ENCODE data around the gene MCAT.

Gene MCAT

GRCh38 chr22:43155789-43156188, 12.6 kb upstream of the MCAT start:
- no peak overlapping the region for H3K4me3 ChIP-seq (ENCODE audit: low read depth, low read length)
- DNase-seq: no peak
- H3K27me3 ChIP-seq (replicated peaks): no peaks in the 10 kb centered on the region
- peaks cover 29% of the 10 kb centered on the region for H3K36me3 ChIP-seq (replicated peaks)
- no peak for TF ChIP-seq CTCF (IDR thresholded peaks at IDR 0.05; ENCODE audit: low read depth, low read length, missing control alignments)
- in situ Hi-C loops (cut with HindIII; ENCODE audit: low pct_ligation_motif_present, low sequenced_read_pairs): no loop called here
- no peak overlapping the region for H3K27ac ChIP-seq

DNA sequence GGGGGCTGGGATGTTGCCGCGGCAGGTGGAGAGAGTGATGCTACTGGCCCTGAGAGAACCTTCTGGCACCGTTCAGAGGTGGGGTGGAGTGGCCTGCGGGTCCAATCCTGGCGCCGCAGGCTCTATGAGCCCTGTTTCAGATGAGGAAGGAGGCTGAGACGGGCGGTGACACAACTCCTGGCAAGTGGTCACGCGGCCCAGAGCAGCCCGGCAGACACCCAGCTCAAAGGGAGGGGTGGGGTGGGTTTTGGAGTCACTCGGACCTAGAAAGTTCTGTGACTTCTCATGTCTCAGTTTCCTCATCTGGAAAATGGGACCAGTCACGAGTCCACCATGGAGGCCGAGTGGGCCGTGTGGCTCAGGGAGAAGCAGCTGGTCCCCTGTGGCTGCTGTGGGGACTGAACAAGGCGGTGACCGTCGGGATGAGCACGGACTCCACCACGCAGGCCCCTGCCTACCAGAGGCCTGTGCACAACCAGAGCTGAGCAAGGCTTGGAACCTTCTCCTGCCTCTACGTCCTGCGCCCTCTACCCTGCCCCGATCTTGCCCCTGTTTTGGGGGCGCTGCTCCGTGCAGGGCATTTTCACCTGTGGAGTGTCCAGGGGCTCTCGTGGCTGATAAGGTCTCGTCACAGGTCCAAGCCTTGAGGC, 11.8 kb upstream of the MCAT start:
- Histone ChIP-seq H3K27me3 (replicated peaks) (no peaks in the 10 kb centered on the region), H3K4me3 (ENCODE audit: low read depth, low read length) (no peak overlapping the region), H3K27ac (no peak overlapping the region), H3K36me3 (replicated peaks) (peaks cover 21% of the 10 kb centered on the region)
- no peak for DNase-seq
- in situ Hi-C loops (cut with HindIII; ENCODE audit: low pct_ligation_motif_present, low sequenced_read_pairs): no loop called here
- no peak for TF ChIP-seq CTCF (IDR thresholded peaks at IDR 0.05; ENCODE audit: low read depth, low read length, missing control alignments)

DNA sequence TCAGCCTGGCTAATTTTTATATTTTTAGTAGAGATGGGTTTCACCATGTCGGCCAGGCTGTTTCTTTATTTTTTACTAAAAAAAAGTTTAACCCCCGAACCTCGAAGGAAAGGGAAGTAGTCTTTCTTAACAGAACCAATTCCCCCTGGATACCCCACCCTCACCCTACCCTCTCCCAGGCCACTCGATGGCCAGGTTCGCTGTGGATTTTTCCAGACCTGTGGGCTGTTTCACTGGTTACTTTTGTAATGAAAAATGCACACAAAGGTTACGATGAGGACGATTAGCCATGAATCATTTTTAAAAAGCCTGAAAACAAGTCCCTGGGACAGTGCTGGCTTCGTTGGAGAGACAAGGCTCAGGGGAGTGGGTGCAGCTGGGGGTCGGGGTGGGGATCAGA, 10.7 kb upstream of the MCAT start:
- no peaks in the 10 kb centered on the region for H3K27me3 ChIP-seq (replicated peaks)
- H3K27ac ChIP-seq: peak overlapping the region; percentile 41
- TF ChIP-seq CTCF (IDR thresholded peaks at IDR 0.05; ENCODE audit: low read depth, low read length, missing control alignments): no peak
- no peak for DNase-seq
- peaks cover 14% of the 10 kb centered on the region for H3K36me3 ChIP-seq (replicated peaks)
- H3K4me3 ChIP-seq (ENCODE audit: low read depth, low read length): peak overlapping the region; percentile 3
- in situ Hi-C loops (cut with HindIII; ENCODE audit: low pct_ligation_motif_present, low sequenced_read_pairs): no loop called here

DNA sequence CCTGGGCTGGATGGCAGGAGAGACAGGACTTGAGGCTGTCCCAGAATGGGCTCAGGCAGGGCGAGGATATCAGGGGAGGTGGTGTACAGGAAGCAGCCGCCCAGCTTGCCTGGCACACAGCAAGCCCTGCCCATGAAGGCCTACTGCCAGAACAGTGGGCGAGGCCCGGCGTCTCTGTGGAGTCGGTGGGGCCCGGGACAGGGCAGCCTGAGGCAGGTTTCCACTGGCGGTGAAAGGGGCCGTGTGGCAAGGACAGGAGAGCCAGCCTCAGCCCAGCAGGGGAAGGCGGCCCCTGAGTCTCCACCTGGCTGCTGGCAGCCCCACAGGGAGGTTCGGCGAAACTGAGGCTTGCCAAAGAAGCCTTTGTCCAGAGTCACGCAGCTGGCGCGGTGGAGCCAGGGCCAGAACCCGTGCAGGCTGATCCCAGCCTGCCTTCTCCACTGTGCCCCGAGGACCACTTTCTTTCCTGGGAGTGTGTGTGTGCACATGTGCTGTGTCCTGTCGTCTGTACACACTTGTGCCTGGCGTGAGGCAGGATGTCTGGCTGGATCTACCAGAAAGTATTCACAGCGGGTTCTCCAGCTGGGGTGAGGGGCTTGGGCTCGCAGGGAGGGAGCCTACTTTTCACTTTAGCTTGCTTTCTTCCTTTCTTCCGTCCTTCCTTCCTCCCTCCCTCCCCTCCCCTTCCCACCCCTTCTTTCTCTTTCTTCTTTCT, 9.3 kb upstream of the MCAT start:
- DNase-seq: no peak

DNA sequence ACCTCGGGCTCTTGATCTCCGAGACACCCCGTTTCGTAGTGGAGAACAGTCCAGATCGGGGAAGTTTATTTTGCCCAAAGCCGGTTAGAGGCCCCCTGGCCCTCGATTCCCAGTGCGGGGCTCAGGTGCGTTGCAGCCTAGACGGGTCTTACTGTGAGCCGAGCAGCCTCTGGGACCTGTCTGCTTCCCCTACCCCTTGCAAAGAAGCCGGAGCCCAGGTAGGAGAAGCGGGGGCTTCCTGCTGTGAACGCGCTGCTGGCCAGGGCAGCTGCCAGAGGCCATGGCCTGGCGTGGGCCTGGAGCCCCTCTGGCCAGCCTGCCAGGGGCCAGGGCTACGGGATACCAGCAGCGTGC, 8.8 kb upstream of the MCAT start:
- Histone ChIP-seq H3K27ac (peak overlapping the region; percentile 72), H3K36me3 (replicated peaks) (peaks cover 14% of the 10 kb centered on the region), H3K4me3 (ENCODE audit: low read depth, low read length) (peak overlapping the region; percentile 81), H3K27me3 (replicated peaks) (no peaks in the 10 kb centered on the region)
- in situ Hi-C loops (cut with HindIII; ENCODE audit: low pct_ligation_motif_present, low sequenced_read_pairs): no loop called here
- no peak for DNase-seq
- TF ChIP-seq CTCF (IDR thresholded peaks at IDR 0.05; ENCODE audit: low read depth, low read length, missing control alignments): no peak

More for the DNA sequence above, 9.3 kb upstream of the MCAT start:
- H3K27me3 ChIP-seq (replicated peaks): no peaks in the 10 kb centered on the region
- no peak for TF ChIP-seq CTCF (IDR thresholded peaks at IDR 0.05; ENCODE audit: low read depth, low read length, missing control alignments)
- H3K4me3 ChIP-seq (ENCODE audit: low read depth, low read length): peak overlapping the region; percentile 81
- H3K36me3 ChIP-seq (replicated peaks): peaks cover 14% of the 10 kb centered on the region
- in situ Hi-C loops (cut with HindIII; ENCODE audit: low pct_ligation_motif_present, low sequenced_read_pairs): no loop called here
- H3K27ac ChIP-seq: peak overlapping the region; percentile 72

Data from brain microvascular endothelial cell (primary cell).